HG03045 (cell line): Measurements from ENCODE around the gene UST.
"Not testable (repeated sequence)": the region's sequence is repeated elsewhere in the genome, so short reads cannot be mapped to it uniquely, and the experiment has no call there.

Source experiments
- ATAC-seq: cut with Tn5 transposase; IDR thresholded peaks from one replicate; pipeline ENCODE4 v1.9.1; 2021; ENCODE audit warnings: mild to moderate bottlenecking, moderate library complexity; ENCODE audit not compliant: unreplicated experiment

The UST gene

GRCh38 chr6:148996815-148997214 lies 250.0 kb downstream of the UST start:
- ATAC-seq, result no peak

GRCh38 chr6:148997865-148998264 lies 251.0 kb downstream of the UST start:
- no peak for ATAC-seq

- no peak for ATAC-seq
Measured at GRCh38 chr6:148998704-148999103, 251.9 kb downstream of the UST start.

GRCh38 chr6:148999501-148999900 lies 252.7 kb downstream of the UST start:
- ATAC-seq, result no peak

- no peak for ATAC-seq
Measured at GRCh38 chr6:148999929-149000468, 253.2 kb downstream of the UST start.

GRCh38 chr6:149001422-149001821 lies 254.6 kb downstream of the UST start:
- ATAC-seq, result no peak

GRCh38 chr6:149003560-149003959 lies 256.7 kb downstream of the UST start:
- no peak for ATAC-seq

- no peak for ATAC-seq
Measured at GRCh38 chr6:149004664-149005063, 257.8 kb downstream of the UST start.

GRCh38 chr6:149006236-149006635 lies 259.4 kb downstream of the UST start:
- ATAC-seq, result not testable (repeated sequence)

- ATAC-seq, result no peak
Measured at GRCh38 chr6:149006671-149007070, 259.8 kb downstream of the UST start.

GRCh38 chr6:149007846-149008245 lies 261.0 kb downstream of the UST start:
- no peak for ATAC-seq

GRCh38 chr6:149008741-149009140 lies 261.9 kb downstream of the UST start:
- no peak for ATAC-seq

- no peak for ATAC-seq
Measured at GRCh38 chr6:149012040-149012545, 265.3 kb downstream of the UST start.

GRCh38 chr6:149013586-149014344 lies 266.9 kb downstream of the UST start:
- no peak for ATAC-seq

- no peak for ATAC-seq
Measured at GRCh38 chr6:149014631-149015534, 268.1 kb downstream of the UST start.

GRCh38 chr6:149015535-149016525 lies 269.0 kb downstream of the UST start:
- ATAC-seq, result no peak

- no peak for ATAC-seq
Measured at GRCh38 chr6:149016716-149017115, 269.9 kb downstream of the UST start.

- ATAC-seq, result no peak
Measured at GRCh38 chr6:149020319-149020718, 273.5 kb downstream of the UST start.

- no peak for ATAC-seq
Measured at GRCh38 chr6:149024361-149024760, 277.5 kb downstream of the UST start.

GRCh38 chr6:149025061-149025460 lies 278.2 kb downstream of the UST start:
- ATAC-seq, result no peak
